ENCODE data around the gene RPGRIP1L.

DNA sequence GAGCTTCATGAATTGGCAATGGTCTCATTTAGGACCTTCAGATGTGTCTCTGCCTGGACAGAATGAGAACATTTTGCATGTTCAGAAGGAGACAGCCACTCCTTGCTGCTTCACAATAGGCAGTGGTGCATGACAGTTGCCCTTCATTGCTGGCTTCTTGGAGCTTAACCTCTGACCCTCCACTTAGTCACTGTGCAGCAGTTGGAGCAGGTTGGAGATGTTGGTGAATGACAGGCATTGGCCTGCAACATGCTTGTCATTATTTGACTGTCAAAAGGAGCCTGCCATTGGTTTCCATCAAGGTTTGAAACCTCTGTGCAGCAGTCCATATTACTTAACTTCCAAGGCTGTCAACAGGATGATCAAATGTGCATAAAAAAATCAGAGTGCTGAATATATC lies 23.0 kb upstream of the RPGRIP1L start:
- TF ChIP-seq EZH2phosphoT487 (IDR thresholded peaks at IDR 0.05; ENCODE audit: borderline replicate concordance, low read length) (no peak), CTCF (IDR thresholded peaks at IDR 0.05; ENCODE audit: low read depth, low read length, poor library complexity, severe bottlenecking) (no peak)
